Left lung (tissue), 10 donors: ENCODE measurements around the gene SIMC1. TPM values are rescaled to one million over a fixed set of nuclear protein-coding genes. Genes with fewer than 3 reads are reported as not detected.

Experiments
- ATAC-seq: fragments of 200-7000 bp; cut with Tn5 transposase; one replicate; pipeline ENCODE4 v1.9.1; 2020; ENCODE audit warnings: moderate library complexity
- DNase-seq, 4 donors: peaks; one replicate each; pipeline ENCODE4 v3.0.0-alpha.2; 2013 to 2020
- H3K27ac ChIP-seq, 2 donors: fragments of 200-600 bp; sonication (generic) in 1 of 2; one replicate each; pipeline versions ENCODE4 v1.5.0 to v1.8.0; 2020 to 2021
- H3K27me3 ChIP-seq, 2 donors: fragments of 200-600 bp; sonication (generic) in 1 of 2; one replicate each; pipeline versions ENCODE4 v1.5.0 to v1.8.0; 2020 to 2021
- H3K36me3 ChIP-seq, 2 donors: fragments of 200-600 bp; sonication (generic) in 1 of 2; one replicate each; pipeline versions ENCODE4 v1.5.0 to v1.8.0; 2020 to 2021
- H3K4me1 ChIP-seq, 2 donors: fragments of 200-600 bp; one replicate each; pipeline ENCODE4 v1.8.0; 2021
- H3K4me3 ChIP-seq, 2 donors: fragments of 200-600 bp; sonication (generic) in 1 of 2; one replicate each; pipeline versions ENCODE4 v1.5.0 to v1.8.0; 2020 to 2021; ENCODE audit warnings: mild to moderate bottlenecking in 1 of 2
- H3K9me3 ChIP-seq, 2 donors: fragments of 200-600 bp; sonication (generic) in 1 of 2; one replicate each; pipeline versions ENCODE4 v1.5.0 to v1.8.0; 2020 to 2021
- intact Hi-C, 2 donors: fragments of 100-400 bp; cut with DNase I; formaldehyde crosslinking; loops; one replicate each; pipeline versions ENCODE4 v1.11.2 to v1.14.2; 2022
- polyA plus RNA-seq, 6 donors: library from polyadenylated mRNA; unstranded; fragments of 120-200 nt; gene quantifications; one replicate each; pipeline ENCODE4 v1.2.1, GENCODE V29; 2013; ENCODE audit not compliant: insufficient read length in 6 of 6
- total RNA-seq, 2 donors: library from RNA; stranded (reverse); fragmentation: NEBNext Ultra II Directional; extraction: Animal tissue kit (Norgen Biotek cat#: 25700); gene quantifications; one replicate each; pipeline ENCODE4 v1.2.1, GENCODE V29; 2021
- TF ChIP-seq, protein P1 (sequence below), 2 donors: fragments of 200-600 bp; sonication (generic) in 1 of 2; IDR thresholded peaks; one replicate each; pipeline versions ENCODE4 v1.5.0 to v1.8.0; 2021; ENCODE audit warnings: antibody characterized with exemption in 2 of 2
- donor health status: DM: no; HTN: yes; CAD: no.
- donor health status: DM: no; HTN: no; CAD: no.

The SIMC1 gene
- total and polyA plus RNA-seq, 8 donors, result 13.4 to 31.3 (median 26.0) TPM

DNA sequence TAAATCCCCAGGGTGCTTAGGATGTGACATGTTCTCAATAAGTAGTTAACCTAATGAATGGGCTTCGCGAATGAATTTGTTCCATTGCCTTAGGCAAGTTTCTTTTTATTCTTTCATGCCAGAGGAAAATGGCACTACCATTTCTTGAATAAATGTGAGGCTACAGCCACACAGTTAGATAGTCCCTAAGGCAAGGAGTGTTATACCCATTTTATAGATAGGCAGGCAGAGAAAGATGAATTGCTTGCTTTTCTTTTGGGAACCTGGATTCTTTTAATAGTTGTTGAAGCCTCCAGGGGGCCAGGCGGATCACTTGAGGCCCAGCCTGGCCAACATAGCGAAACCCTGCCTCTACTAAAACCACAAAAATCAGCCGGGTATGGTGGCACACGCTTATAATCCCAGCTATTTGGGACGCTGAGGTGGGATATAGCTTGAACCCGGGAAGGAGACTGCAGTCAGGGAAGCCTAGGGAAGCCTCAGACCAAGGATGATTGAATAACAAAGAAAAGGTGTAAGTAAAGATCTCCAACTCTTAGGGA is 149.2 kb downstream of the SIMC1 start:
- peaks cover 0 to 58% of the 10 kb centered on the region in 2 donors for H3K36me3 ChIP-seq

DNA sequence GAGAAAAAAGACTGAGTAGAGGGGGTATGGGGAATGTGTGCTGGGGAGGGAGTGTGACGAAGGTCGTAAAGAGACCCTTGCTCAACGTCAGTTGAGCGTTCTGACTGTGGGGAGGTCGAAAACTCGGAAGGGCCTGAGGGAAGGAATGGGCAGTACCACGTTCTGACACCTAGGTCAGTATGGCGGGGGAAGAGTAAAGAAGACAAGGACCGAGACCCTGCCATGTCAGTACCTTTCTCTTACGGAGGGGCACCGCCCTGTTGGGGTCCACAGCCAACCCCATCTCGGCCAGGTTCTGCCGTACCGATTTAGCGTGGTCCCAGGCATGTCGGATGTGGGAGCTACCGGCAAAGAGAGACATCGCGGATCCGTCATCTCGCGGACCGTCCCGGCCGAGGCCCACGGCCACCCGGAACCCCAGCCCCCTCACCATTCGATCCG is 149.8 kb downstream of the SIMC1 start:
- Histone ChIP-seq H3K4me3 (peak overlapping the region; percentile 77 to 96), H3K27me3 (no peaks in the 10 kb centered on the region), H3K9me3 (no peaks in the 10 kb centered on the region), H3K27ac (peak overlapping the region in 1 of 2 donors; percentile 90), H3K4me1 (peaks cover 10 to 50% of the 10 kb centered on the region in 2 donors), H3K36me3 (peaks cover 0 to 58% of the 10 kb centered on the region in 2 donors)
- no peak for DNase-seq
- TF ChIP-seq, protein P1, sequence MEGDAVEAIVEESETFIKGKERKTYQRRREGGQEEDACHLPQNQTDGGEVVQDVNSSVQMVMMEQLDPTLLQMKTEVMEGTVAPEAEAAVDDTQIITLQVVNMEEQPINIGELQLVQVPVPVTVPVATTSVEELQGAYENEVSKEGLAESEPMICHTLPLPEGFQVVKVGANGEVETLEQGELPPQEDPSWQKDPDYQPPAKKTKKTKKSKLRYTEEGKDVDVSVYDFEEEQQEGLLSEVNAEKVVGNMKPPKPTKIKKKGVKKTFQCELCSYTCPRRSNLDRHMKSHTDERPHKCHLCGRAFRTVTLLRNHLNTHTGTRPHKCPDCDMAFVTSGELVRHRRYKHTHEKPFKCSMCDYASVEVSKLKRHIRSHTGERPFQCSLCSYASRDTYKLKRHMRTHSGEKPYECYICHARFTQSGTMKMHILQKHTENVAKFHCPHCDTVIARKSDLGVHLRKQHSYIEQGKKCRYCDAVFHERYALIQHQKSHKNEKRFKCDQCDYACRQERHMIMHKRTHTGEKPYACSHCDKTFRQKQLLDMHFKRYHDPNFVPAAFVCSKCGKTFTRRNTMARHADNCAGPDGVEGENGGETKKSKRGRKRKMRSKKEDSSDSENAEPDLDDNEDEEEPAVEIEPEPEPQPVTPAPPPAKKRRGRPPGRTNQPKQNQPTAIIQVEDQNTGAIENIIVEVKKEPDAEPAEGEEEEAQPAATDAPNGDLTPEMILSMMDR (IDR thresholded peaks at IDR 0.05), result no peak
- no peak for ATAC-seq
- intact Hi-C loops, result no loop called here

More for the DNA sequence above, 149.2 kb downstream of the SIMC1 start:
- intact Hi-C loops, result no loop called here
- no peak overlapping the region for H3K27ac ChIP-seq
- H3K27me3 ChIP-seq, result no peaks in the 10 kb centered on the region
- DNase-seq, result no peak
- H3K4me1 ChIP-seq, result peaks cover 10 to 50% of the 10 kb centered on the region in 2 donors
- peak overlapping the region; percentile 77 to 96 for H3K4me3 ChIP-seq
- no peaks in the 10 kb centered on the region for H3K9me3 ChIP-seq
- no peak for ATAC-seq
- TF ChIP-seq, protein P1 (IDR thresholded peaks at IDR 0.05), result no peak

DNA sequence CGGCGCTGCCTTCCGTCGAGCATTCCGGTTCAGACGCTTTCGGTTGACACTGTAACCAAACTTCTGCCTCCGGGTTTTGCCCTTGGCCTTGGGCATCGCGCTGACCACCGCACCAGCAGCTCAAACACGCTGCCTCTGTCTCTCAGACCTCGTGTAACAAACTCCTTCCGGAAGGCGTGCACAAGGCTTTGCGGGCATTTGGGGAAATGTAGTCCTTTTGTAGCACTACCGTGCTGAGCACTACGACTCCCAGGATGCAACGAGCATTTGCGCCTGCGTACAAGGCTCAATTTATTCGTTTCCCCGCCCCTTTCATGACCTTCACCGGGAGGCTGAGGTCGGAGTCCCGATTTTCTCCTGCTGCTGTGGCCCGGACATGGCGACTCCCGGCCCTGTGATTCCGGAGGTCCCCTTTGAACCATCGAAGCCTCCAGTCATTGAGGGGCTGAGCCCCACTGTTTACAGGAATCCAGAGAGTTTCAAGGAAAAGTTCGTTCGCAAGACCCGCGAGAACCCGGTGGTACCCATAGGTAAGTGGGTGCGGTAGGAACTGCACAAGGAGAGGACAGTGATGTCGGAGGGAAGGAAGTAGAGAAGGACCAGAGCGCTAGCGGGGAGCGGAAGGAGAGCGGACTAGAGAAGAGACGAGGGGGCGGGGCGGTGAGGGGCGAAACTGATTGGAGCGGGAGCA is 150.4 kb downstream of the SIMC1 start, which contains the start of the genes HIGD2A and NOP16:
Gene HIGD2A, plus strand, starts transcription at position 308 of the 691 bp plus-strand sequence. Its CDS starts 69 bp downstream, at position 377.
Gene NOP16, minus strand, starts transcription at position 155 of the 691 bp plus-strand sequence. Its CDS starts 59 bp downstream, at position 96.
- intact Hi-C loops, result no loop called here
- ATAC-seq (peak; percentile 96), DNase-seq (peak; percentile 97 to 99 (median 98))
- Histone ChIP-seq H3K4me1 (peaks cover 10 to 50% of the 10 kb centered on the region in 2 donors), H3K4me3 (peak within 1 kb of the TSS; percentile 77 to 96), H3K9me3 (no peaks in the 10 kb centered on the region), H3K27me3 (no peaks in the 10 kb centered on the region), H3K27ac (peak within 1 kb of the TSS; percentile 90 to 93), H3K36me3 (peaks cover 0 to 58% of the 10 kb centered on the region in 2 donors)
- TF ChIP-seq, protein P1 (IDR thresholded peaks at IDR 0.05), result no peak

DNA sequence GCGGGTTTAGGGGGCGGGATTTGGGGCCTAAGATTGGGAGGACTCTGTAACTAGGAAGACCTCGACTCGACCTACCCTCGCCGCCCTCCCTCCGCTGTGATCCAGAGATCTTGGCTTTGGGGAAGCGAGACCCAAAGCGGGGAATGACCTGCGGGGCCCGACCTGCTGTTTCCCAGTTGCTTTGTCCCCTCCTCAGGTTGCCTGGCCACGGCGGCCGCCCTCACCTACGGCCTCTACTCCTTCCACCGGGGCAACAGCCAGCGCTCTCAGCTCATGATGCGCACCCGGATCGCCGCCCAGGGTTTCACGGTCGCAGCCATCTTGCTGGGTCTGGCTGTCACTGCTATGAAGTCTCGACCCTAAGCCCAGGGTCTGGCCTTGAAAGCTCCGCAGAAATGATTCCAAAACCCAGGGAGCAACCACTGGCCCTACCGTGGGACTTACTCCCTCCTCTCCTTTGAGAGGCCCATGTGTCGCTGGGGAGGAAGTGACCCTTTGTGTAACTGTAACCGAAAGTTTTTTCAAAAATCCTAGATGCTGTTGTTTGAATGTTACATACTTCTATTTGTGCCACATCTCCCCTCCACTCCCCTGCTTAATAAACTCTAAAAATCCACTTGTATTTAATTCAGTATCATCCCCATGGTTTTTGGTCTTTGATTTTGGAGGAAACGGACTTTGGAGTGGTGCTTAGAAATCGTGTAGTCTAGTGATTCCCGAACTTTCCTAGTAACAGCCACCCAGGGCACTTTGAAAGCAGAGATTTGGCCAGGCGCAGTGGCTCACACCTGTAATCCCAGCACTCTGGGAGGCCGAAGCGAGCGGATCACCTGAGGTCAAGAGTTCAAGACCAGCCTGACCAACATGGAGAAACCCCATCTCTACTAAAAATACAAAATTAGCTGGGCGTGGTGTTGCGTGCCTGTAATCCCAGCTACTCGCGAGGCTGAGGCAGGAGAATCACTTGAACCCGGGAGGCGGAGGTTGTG is 151.2 kb downstream of the SIMC1 start:
- ATAC-seq (peak; percentile 39), DNase-seq (no peak)
- H3K9me3 ChIP-seq, result no peaks in the 10 kb centered on the region
- H3K4me3 ChIP-seq, result peak overlapping the region; percentile 77 to 96
- peaks cover 0 to 58% of the 10 kb centered on the region in 2 donors for H3K36me3 ChIP-seq
- TF ChIP-seq, protein P1 (IDR thresholded peaks at IDR 0.05), result no peak
- H3K27ac ChIP-seq, result peak overlapping the region; percentile 90 to 93
- no peaks in the 10 kb centered on the region for H3K27me3 ChIP-seq
- intact Hi-C loops, result no loop called here
- H3K4me1 ChIP-seq, result peaks cover 10 to 50% of the 10 kb centered on the region in 2 donors
